GM12865 (cell line): ENCODE results near the gene CDH4.

Source experiments
- DNase-seq: peaks from one replicate; pipeline ENCODE4 v3.0.0; 2010; ENCODE audit warnings: low read depth
- H3K4me3 ChIP-seq: 2 replicates; pipeline ENCODE4 v1.5.1; 2011; ENCODE audit warnings: mild to moderate bottlenecking, low read depth, low read length, control low read depth
- CTCF ChIP-seq: IDR thresholded peaks from 2 replicates; pipeline ENCODE4 v1.5.1; 2011; ENCODE audit warnings: low read length, control low read depth, low read depth, inconsistent platforms; ENCODE audit not compliant: insufficient read depth; ENCODE audit errors: missing control alignments

CDH4 gene

GRCh38 chr20:61620174-61620573, 368.1 kb downstream of the CDH4 start:
- no peak overlapping the region for H3K4me3 ChIP-seq
- TF ChIP-seq CTCF, result no peak
- DNase-seq, result no peak

- TF ChIP-seq CTCF, result no peak
- H3K4me3 ChIP-seq, result no peak overlapping the region
- no peak for DNase-seq
Observed at GRCh38 chr20:61621035-61621730, 369.1 kb downstream of the CDH4 start.

GRCh38 chr20:61621852-61622251, 369.8 kb downstream of the CDH4 start:
- no peak overlapping the region for H3K4me3 ChIP-seq
- TF ChIP-seq CTCF, result no peak
- DNase-seq, result no peak

GRCh38 chr20:61623451-61623850, 371.4 kb downstream of the CDH4 start:
- H3K4me3 ChIP-seq, result no peak overlapping the region
- no peak for TF ChIP-seq CTCF
- no peak for DNase-seq

- H3K4me3 ChIP-seq, result no peak overlapping the region
- no peak for TF ChIP-seq CTCF
- no peak for DNase-seq
Observed at GRCh38 chr20:61625246-61625645, 373.2 kb downstream of the CDH4 start.

- no peak for DNase-seq
- H3K4me3 ChIP-seq, result no peak overlapping the region
- TF ChIP-seq CTCF, result no peak
Observed at GRCh38 chr20:61626412-61626811, 374.4 kb downstream of the CDH4 start.
